TTC549 (cell line): ENCODE results near the gene POLD4.

Experiments used
- FAIRE-seq: peaks from 2 replicates; lab custom pipeline; 2012; peaks lifted over from hg19 to GRCh38; lab: Jason Lieb, UNC

POLD4 gene

GRCh38 chr11:67387518-67387917 lies 34.2 kb upstream of the POLD4 start:
- FAIRE-seq: no peak

GRCh38 chr11:67387069-67387468 lies 33.7 kb upstream of the POLD4 start:
- FAIRE-seq: no peak

GRCh38 chr11:67384851-67385366 lies 31.6 kb upstream of the POLD4 start:
- FAIRE-seq: no peak

GRCh38 chr11:67382276-67383136 lies 29.2 kb upstream of the POLD4 start:
- FAIRE-seq: no peak

- FAIRE-seq: no peak
Observed at GRCh38 chr11:67381244-67381972, 28.1 kb upstream of the POLD4 start.

GRCh38 chr11:67379061-67380058 lies 26.0 kb upstream of the POLD4 start:
- FAIRE-seq: no peak

GRCh38 chr11:67378544-67378943 lies 25.2 kb upstream of the POLD4 start:
- no peak for FAIRE-seq

- no peak for FAIRE-seq
Observed at GRCh38 chr11:67376873-67377808, 23.8 kb upstream of the POLD4 start.

- no peak for FAIRE-seq
Observed at GRCh38 chr11:67376063-67376820, 22.9 kb upstream of the POLD4 start.

GRCh38 chr11:67375320-67376055 lies 22.1 kb upstream of the POLD4 start:
- no peak for FAIRE-seq

- FAIRE-seq: no peak
Observed at GRCh38 chr11:67374571-67375281, 21.4 kb upstream of the POLD4 start.

- FAIRE-seq: no peak
Observed at GRCh38 chr11:67373648-67374570, 20.6 kb upstream of the POLD4 start.

- FAIRE-seq: no peak
Observed at GRCh38 chr11:67372993-67373647, 19.8 kb upstream of the POLD4 start, which contains the start of gene CLCF1. Gene CLCF1, minus strand, starts transcription at chr11:67373598. Its CDS starts 59 bp downstream, at chr11:67373539.

- FAIRE-seq: no peak
Observed at GRCh38 chr11:67372321-67372992, 19.1 kb upstream of the POLD4 start.

GRCh38 chr11:67371911-67372320 lies 18.6 kb upstream of the POLD4 start:
- FAIRE-seq: no peak

- no peak for FAIRE-seq
Observed at GRCh38 chr11:67371189-67371910, 18.0 kb upstream of the POLD4 start.
